Measurements from ENCODE around the gene EXOSC9. TPM values are rescaled to one million over a fixed set of nuclear protein-coding genes. Genes with fewer than 3 reads are reported as not detected.
A peak's percentile ranks its signal among the peaks of the same experiment; 100 is the strongest.

The EXOSC9 gene
- total and polyA plus RNA-seq, 5 donors = 11.1 to 19.9 (median 14.2) TPM

DNA sequence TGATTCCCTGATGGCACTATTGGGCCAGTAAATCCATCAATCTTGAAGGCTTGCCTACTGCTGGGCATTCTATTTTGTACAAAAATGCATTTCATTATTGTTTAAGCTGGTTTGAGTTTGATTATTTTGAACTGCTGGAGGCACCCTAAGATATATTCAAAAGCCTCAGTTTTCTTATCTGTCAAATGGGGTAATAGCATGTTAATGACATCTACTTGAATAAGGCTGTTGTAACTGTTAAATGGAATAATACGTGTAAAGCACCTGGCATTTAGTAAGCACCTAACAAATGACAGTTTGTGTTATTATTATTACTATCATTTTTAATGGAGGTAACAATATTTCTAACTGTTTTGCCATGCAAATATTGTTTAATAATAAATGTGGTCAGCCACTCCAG, 29.3 kb upstream of the EXOSC9 start:
- no peaks in the 10 kb centered on the region for H3K27me3 ChIP-seq (ENCODE audit: control insufficient read depth, insufficient read depth)
- no peaks in the 10 kb centered on the region for H3K9me3 ChIP-seq (ENCODE audit: control insufficient read depth, low read length)
- peaks cover 2% of the 10 kb centered on the region for H3K4me1 ChIP-seq (ENCODE audit: control insufficient read depth, insufficient read depth, low read length)
- WGBS = 96% methylated on average over 1 of the region's 1 CpG
- no peak overlapping the region for H3K27ac ChIP-seq (ENCODE audit: low read length)
- DNase-seq (no peak), ATAC-seq (no peak)
- H3K4me3 ChIP-seq (ENCODE audit: low read length) = no peak overlapping the region
- intact Hi-C loops (cut with DNase I) = no loop called here

DNA sequence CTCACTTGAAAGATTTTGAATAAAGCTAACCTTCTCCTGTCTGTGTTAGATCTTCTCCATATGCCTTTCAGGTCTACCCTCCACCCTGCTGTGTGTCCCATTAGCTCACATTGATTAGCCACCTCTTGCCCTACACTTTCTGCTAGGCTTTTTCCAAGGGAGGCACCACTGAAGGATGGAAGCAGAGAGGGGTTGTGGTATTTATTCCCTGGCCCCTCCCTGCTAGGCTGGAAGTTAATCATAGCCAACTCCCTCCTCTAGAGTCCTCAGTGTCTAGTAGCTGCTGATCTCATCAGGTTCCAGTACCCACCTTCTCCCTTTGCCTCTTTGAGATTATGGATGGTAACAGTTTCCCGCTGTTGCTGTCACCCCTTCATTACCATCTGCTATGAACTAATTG, 27.2 kb upstream of the EXOSC9 start:
- no peaks in the 10 kb centered on the region for H3K9me3 ChIP-seq (ENCODE audit: control insufficient read depth, low read length)
- 82% methylated on average over 1 of the region's 1 CpG for WGBS

DNA sequence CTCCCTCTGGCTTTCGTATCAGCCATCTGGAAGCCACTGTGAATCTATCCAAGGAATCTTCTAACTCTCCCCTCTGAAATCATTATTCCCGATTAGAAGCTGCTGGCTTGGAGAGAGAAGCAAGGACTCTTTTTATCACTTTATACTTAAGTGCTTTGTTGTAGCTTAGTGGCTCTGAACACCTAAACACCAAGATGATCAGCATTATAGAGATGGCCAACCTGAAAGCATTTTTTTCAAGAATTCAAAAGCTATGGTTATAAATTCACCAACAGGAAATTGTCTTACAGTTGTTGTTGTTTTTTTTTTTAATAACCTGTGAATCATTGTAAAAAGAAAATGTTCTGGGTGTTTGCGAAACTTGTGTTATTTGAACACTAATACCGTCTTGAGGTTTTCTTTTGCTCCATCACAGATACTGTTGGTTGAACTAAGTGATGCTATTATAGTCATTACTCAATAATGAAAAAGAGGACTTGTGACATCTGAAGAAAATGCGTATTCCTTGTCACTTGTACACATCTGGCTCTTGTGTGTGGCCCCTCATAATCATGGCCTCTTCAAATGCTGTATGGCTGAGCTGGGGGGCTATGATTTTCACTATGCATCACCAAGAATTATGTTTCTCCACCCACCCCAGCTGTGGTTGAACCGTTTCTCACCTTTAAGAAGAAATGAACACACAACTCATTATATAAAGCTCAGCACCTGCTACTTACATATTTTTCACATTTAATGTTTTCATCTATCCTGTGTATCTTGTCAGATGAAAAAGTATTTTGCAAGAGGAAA, 24.3 kb upstream of the EXOSC9 start:
- WGBS = 86% methylated on average over 6 of the region's 6 CpGs
- H3K27ac ChIP-seq (ENCODE audit: low read length) = no peak overlapping the region
- no peak overlapping the region for H3K4me3 ChIP-seq (ENCODE audit: low read length)
- no peaks in the 10 kb centered on the region for H3K9me3 ChIP-seq (ENCODE audit: control insufficient read depth, low read length)
- ATAC-seq = no peak
- no peak for DNase-seq
- peaks cover 2% of the 10 kb centered on the region for H3K4me1 ChIP-seq (ENCODE audit: control insufficient read depth, insufficient read depth, low read length)
- intact Hi-C loops (cut with DNase I) = no loop called here
- no peaks in the 10 kb centered on the region for H3K27me3 ChIP-seq (ENCODE audit: control insufficient read depth, insufficient read depth)

More for the DNA sequence above, 27.2 kb upstream of the EXOSC9 start:
- Histone ChIP-seq H3K27me3 (ENCODE audit: control insufficient read depth, insufficient read depth) (no peaks in the 10 kb centered on the region), H3K4me3 (ENCODE audit: low read length) (no peak overlapping the region), H3K27ac (ENCODE audit: low read length) (no peak overlapping the region), H3K4me1 (ENCODE audit: control insufficient read depth, insufficient read depth, low read length) (peaks cover 2% of the 10 kb centered on the region)
- intact Hi-C loops (cut with DNase I) = no loop called here
- no peak for ATAC-seq
- no peak for DNase-seq

DNA sequence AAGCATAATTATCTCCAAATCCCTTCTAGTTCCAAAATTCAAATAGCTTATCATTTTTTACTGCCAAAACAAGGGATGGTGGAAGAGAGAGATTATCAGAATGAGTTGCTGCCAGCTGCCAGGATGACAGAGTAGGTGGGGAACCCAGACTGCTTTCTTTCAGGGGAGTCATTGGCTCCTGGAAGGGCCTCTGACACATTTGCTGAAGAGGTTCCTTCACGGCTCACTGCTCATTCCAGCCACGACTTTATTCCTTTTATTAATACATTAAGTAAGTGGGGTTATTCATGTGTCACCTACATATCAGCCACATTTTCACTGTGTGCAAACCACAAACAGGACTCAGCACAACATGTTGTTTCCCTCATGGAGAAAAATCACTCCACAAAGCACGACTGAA, 23.5 kb upstream of the EXOSC9 start:
- intact Hi-C loops (cut with DNase I) = no loop called here
- 41% methylated on average over 3 of the region's 3 CpGs for WGBS
- H3K4me3 ChIP-seq (ENCODE audit: low read length) = no peak overlapping the region
- no peaks in the 10 kb centered on the region for H3K9me3 ChIP-seq (ENCODE audit: control insufficient read depth, low read length)
- H3K27ac ChIP-seq (ENCODE audit: low read length) = no peak overlapping the region
- DNase-seq = no peak
- no peaks in the 10 kb centered on the region for H3K27me3 ChIP-seq (ENCODE audit: control insufficient read depth, insufficient read depth)
- peaks cover 2% of the 10 kb centered on the region for H3K4me1 ChIP-seq (ENCODE audit: control insufficient read depth, insufficient read depth, low read length)
- no peak for ATAC-seq

DNA sequence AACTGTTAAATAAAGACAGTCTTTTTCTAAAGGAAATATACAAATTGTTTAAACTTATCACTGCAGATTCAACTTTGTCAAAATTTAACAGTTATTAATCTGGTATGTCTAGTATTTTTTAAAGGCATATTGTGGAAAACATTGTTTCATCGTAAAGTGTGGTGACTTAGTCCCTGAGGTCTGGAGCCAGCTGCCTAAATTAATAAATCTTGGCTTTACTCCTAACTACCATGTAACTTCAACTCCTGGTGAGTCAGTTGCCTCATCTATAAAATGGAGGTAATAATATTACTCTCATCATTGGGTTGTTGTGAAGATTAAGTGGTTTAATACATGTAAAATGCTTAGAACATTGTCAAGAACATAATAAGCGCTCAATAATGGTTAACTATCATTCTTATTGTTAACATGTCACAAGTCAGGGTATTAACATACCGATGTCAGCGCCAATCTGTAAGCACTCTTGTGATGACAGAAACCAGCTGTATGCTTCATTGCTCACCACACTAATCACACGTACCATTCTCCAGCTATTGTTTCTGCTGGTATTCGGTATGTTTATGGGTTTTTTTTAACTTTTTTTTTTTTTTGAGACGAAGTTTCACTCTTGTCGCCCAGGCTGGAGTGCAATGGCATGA, 22.0 kb upstream of the EXOSC9 start:
- Histone ChIP-seq H3K4me3 (ENCODE audit: low read length) (no peak overlapping the region), H3K27me3 (ENCODE audit: control insufficient read depth, insufficient read depth) (no peaks in the 10 kb centered on the region), H3K4me1 (ENCODE audit: control insufficient read depth, insufficient read depth, low read length) (no peaks in the 10 kb centered on the region), H3K27ac (ENCODE audit: low read length) (no peak overlapping the region), H3K9me3 (ENCODE audit: control insufficient read depth, low read length) (no peaks in the 10 kb centered on the region)
- no peak for ATAC-seq
- intact Hi-C loops (cut with DNase I) = no loop called here
- no peak for DNase-seq
- WGBS = 54% methylated on average over 8 of the region's 8 CpGs

DNA sequence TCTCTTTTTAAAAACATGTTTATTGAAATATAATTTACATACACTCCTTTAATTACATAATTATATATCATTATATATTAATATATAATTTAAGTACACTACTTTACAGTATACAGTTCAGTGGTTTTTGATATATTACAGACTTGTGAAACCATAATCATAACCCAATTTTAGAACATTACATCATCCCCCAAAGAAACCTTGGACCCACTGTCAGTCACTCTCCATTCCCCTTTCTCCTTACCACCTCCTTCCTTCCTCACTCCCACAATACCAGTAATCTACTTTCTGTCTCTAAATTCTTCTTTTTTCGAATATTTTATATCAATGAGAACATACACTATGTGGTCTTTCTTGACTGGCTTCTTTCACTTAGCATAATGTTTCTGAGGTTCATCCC, 17.9 kb upstream of the EXOSC9 start:
- DNase-seq = no peak

DNA sequence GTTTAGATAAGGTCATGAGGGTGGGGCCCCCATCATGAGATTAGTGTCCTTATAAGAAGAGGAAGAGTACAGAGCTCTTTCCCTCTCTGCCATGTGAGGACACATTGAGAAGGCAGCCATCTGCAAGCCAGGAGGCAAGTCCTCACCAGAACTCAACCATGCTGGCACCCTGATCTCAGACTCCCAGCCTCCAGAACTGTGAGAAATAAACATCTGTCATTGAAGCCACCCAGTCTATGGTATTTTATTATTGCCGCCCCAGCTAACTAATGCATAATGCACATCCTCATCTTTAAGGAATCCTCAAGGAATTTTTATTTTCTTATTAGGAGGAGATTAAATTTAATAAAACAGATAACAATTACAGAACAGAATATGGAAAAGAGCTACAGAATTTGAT, 16.7 kb upstream of the EXOSC9 start:
- no peak overlapping the region for H3K27ac ChIP-seq (ENCODE audit: low read length)
- WGBS = 95% methylated on average over 1 of the region's 1 CpG
- ATAC-seq = no peak
- DNase-seq = no peak
- H3K27me3 ChIP-seq (ENCODE audit: control insufficient read depth, insufficient read depth) = no peaks in the 10 kb centered on the region
- H3K4me3 ChIP-seq (ENCODE audit: low read length) = no peak overlapping the region
- H3K4me1 ChIP-seq (ENCODE audit: control insufficient read depth, insufficient read depth, low read length) = peaks cover 4% of the 10 kb centered on the region
- H3K9me3 ChIP-seq (ENCODE audit: control insufficient read depth, low read length) = no peaks in the 10 kb centered on the region
- intact Hi-C loops (cut with DNase I) = no loop called here

More for the DNA sequence above, 17.9 kb upstream of the EXOSC9 start:
- no peak overlapping the region for H3K4me3 ChIP-seq (ENCODE audit: low read length)
- WGBS = 64% methylated on average over 1 of the region's 1 CpG
- no peaks in the 10 kb centered on the region for H3K27me3 ChIP-seq (ENCODE audit: control insufficient read depth, insufficient read depth)
- no peak for ATAC-seq
- intact Hi-C loops (cut with DNase I) = no loop called here
- peaks cover 4% of the 10 kb centered on the region for H3K4me1 ChIP-seq (ENCODE audit: control insufficient read depth, insufficient read depth, low read length)
- H3K27ac ChIP-seq (ENCODE audit: low read length) = no peak overlapping the region
- H3K9me3 ChIP-seq (ENCODE audit: control insufficient read depth, low read length) = no peaks in the 10 kb centered on the region

DNA sequence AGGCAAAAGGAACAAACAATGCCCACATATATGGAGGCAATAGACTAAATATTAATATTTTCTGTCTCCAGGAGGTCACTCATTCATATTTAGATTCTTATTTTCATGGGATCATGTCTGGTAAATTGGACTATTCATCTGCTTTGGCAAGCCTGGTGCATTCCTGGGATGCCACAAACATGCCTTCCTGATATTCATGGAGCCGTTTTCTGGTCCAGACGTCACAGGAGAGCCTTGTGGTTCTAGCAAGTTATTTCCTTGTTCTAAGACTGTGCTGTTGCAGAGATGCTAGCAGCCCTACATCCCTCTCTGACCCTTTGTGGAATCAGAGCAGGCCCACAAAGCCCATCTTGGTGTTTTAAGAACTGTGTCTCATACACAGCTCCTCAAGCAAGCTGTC, 16.1 kb upstream of the EXOSC9 start:
- DNase-seq (no peak), ATAC-seq (peak; percentile 40 to 62)
- 16% methylated on average over 2 of the region's 2 CpGs for WGBS
- H3K4me3 ChIP-seq (ENCODE audit: low read length) = no peak overlapping the region
- H3K27ac ChIP-seq (ENCODE audit: low read length) = peak overlapping the region; percentile 58
- peaks cover 4% of the 10 kb centered on the region for H3K4me1 ChIP-seq (ENCODE audit: control insufficient read depth, insufficient read depth, low read length)
- intact Hi-C loops (cut with DNase I) = no loop called here
- no peaks in the 10 kb centered on the region for H3K27me3 ChIP-seq (ENCODE audit: control insufficient read depth, insufficient read depth)
- no peaks in the 10 kb centered on the region for H3K9me3 ChIP-seq (ENCODE audit: control insufficient read depth, low read length)

DNA sequence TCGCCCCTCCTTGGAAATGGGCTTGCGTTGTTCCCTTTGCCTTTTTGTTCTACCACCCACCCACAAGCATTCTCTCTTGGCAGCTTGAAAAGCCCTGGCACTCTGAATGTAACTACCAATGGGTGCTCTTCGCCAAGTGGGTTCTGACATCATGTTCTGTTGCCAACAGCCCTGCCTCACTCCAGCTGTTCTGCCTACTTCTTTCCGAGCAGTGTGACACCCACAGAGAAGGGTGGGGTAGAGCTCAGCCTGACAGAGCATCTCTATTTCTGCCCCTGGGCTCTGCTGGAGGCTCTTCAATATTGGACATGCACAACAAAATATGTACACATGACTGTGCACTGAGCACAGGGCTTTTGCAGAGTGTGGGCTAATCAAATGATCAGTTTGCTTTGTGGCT, 15.6 kb upstream of the EXOSC9 start:
- peaks cover 4% of the 10 kb centered on the region for H3K4me1 ChIP-seq (ENCODE audit: control insufficient read depth, insufficient read depth, low read length)
- DNase-seq = no peak
- H3K4me3 ChIP-seq (ENCODE audit: low read length) = no peak overlapping the region
- no peaks in the 10 kb centered on the region for H3K27me3 ChIP-seq (ENCODE audit: control insufficient read depth, insufficient read depth)
- intact Hi-C loops (cut with DNase I) = no loop called here
- WGBS = 57% methylated on average over 4 of the region's 4 CpGs
- H3K9me3 ChIP-seq (ENCODE audit: control insufficient read depth, low read length) = no peaks in the 10 kb centered on the region
- ATAC-seq = peak; percentile 33 to 41
- peak overlapping the region; percentile 58 for H3K27ac ChIP-seq (ENCODE audit: low read length)

DNA sequence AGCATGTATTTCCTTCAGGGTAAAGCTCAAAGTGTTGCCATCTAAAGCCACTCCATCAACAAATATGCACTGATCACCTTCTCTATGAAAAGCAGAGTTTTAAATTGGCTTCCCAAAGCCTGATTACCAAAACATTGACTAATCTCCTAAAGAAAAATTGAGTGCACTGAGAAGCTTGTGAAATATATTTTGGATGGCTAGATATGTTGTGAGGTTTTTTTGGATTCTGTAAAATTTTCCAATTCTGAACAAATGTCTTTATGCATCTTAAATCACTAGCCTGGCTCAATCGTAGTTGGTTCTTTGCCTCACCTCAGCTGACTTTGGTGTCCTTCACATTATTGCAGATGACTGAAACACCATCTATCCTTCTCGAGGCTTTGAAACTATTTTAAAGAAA, 14.9 kb upstream of the EXOSC9 start:
- no peak overlapping the region for H3K4me3 ChIP-seq (ENCODE audit: low read length)
- WGBS = 81% methylated on average over 2 of the region's 2 CpGs
- H3K4me1 ChIP-seq (ENCODE audit: control insufficient read depth, insufficient read depth, low read length) = peaks cover 4% of the 10 kb centered on the region
- H3K27me3 ChIP-seq (ENCODE audit: control insufficient read depth, insufficient read depth) = no peaks in the 10 kb centered on the region
- DNase-seq (no peak), ATAC-seq (no peak)
- no peaks in the 10 kb centered on the region for H3K9me3 ChIP-seq (ENCODE audit: control insufficient read depth, low read length)
- intact Hi-C loops (cut with DNase I) = no loop called here
- no peak overlapping the region for H3K27ac ChIP-seq (ENCODE audit: low read length)

DNA sequence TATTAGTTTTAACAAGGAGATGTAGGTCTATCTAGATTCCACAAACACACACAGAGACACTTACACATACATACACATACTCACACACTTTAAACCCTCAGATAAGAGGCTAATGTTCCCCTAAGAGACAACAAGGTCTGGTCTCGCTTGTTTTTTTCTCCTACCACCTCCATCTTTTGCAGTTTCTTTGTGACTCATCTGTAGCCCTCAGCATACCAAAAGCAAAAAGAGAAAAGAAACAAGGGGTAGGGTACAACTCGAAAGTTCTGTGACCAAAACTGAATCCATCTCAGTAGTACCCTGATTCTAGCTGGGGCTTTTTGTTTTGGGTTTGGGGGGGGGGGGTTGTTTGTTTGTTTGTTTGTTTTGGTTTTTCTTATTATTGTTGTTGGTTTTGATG, 12.2 kb upstream of the EXOSC9 start:
- H3K4me3 ChIP-seq (ENCODE audit: low read length) = no peak overlapping the region
- H3K4me1 ChIP-seq (ENCODE audit: control insufficient read depth, insufficient read depth, low read length) = peaks cover 4% of the 10 kb centered on the region
- 90% methylated on average over 2 of the region's 2 CpGs for WGBS
- no peak overlapping the region for H3K27ac ChIP-seq (ENCODE audit: low read length)
- intact Hi-C loops (cut with DNase I) = no loop called here
- H3K9me3 ChIP-seq (ENCODE audit: control insufficient read depth, low read length) = no peaks in the 10 kb centered on the region
- H3K27me3 ChIP-seq (ENCODE audit: control insufficient read depth, insufficient read depth) = peaks cover 2% of the 10 kb centered on the region
- ATAC-seq = no peak
- DNase-seq = no peak

All from right cardiac atrium (tissue), 5 donors.